GM23338 (cell line): ENCODE data around the gene AKAP1. TPM values are rescaled to one million over a fixed set of nuclear protein-coding genes. Genes with fewer than 3 reads are reported as not detected.

ENCODE experiments used
- ATAC-seq: fragments of 200-7000 bp; cut with Tn5 transposase; 3 replicates; pipeline ENCODE4 v1.9.1; 2020
- DNase-seq: peaks from one replicate; pipeline ENCODE4 v3.0.0-alpha.2; 2015; ENCODE audit warnings: low spot score
- H2AFZ ChIP-seq: fragments of 200-600 bp; sonication (generic); 2 replicates; pipeline ENCODE4 v1.8.0; 2016; ENCODE audit warnings: antibody characterized with exemption, mild to moderate bottlenecking, moderate library complexity
- H3F3A ChIP-seq: fragments of 200-600 bp; sonication (generic); replicated peaks from 2 replicates; pipeline ENCODE4 v1.8.0; 2017; ENCODE audit warnings: antibody characterized with exemption, mixed run types, low read depth
- H3K27ac ChIP-seq: fragments of 200-600 bp; sonication (generic); 2 replicates; pipeline ENCODE4 v1.6.1; 2016; ENCODE audit warnings: low read depth
- H3K27me3 ChIP-seq: fragments of 200-600 bp; sonication (generic); 2 replicates; pipeline ENCODE4 v1.8.0; 2016; ENCODE audit warnings: mild to moderate bottlenecking, mixed run types, moderate library complexity; ENCODE audit not compliant: insufficient read depth
- H3K36me3 ChIP-seq: fragments of 200-600 bp; sonication (generic); 2 replicates; pipeline ENCODE4 v1.8.0; 2016; ENCODE audit warnings: mild to moderate bottlenecking; ENCODE audit not compliant: insufficient read depth
- H3K4me1 ChIP-seq: fragments of 200-600 bp; sonication (generic); 2 replicates; pipeline ENCODE4 v1.8.0; 2016; ENCODE audit warnings: mild to moderate bottlenecking, moderate library complexity; ENCODE audit not compliant: insufficient read depth
- H3K4me2 ChIP-seq: fragments of 200-600 bp; sonication (generic); 2 replicates; pipeline ENCODE4 v1.7.1; 2017; ENCODE audit warnings: mixed run types
- H3K4me3 ChIP-seq: fragments of 200-600 bp; sonication (generic); 2 replicates; pipeline ENCODE4 v1.6.1; 2016; ENCODE audit warnings: mixed run types
- H3K79me2 ChIP-seq: fragments of 200-600 bp; sonication (generic); replicated peaks from 2 replicates; pipeline ENCODE4 v1.8.0; 2017; ENCODE audit warnings: mild to moderate bottlenecking; ENCODE audit not compliant: insufficient read depth
- H3K9me2 ChIP-seq: fragments of 200-600 bp; sonication (generic); 2 replicates; pipeline ENCODE4 v1.8.0; 2017; ENCODE audit not compliant: insufficient read depth
- H4K20me1 ChIP-seq: fragments of 200-600 bp; sonication (generic); replicated peaks from 2 replicates; pipeline ENCODE4 v1.8.0; 2017; ENCODE audit warnings: mild to moderate bottlenecking; ENCODE audit not compliant: insufficient read depth
- H3K27ac Mint-ChIP-seq: 2 replicates; pipeline ENCODE4 v1.8.0; 2020; ENCODE audit warnings: inconsistent platforms, mild to moderate bottlenecking, moderate library complexity, mixed read lengths
- H3K27me3 Mint-ChIP-seq: 3 replicates; pipeline ENCODE4 v1.8.0; 2022; ENCODE audit warnings: low read depth, mild to moderate bottlenecking, moderate library complexity, mixed read lengths, inconsistent platforms; ENCODE audit not compliant: insufficient read depth, poor library complexity
- H3K36me3 Mint-ChIP-seq: 3 replicates; pipeline ENCODE4 v1.8.0; 2021; ENCODE audit warnings: low read depth, mild to moderate bottlenecking, inconsistent platforms, moderate library complexity, mixed read lengths
- H3K4me1 Mint-ChIP-seq: 3 replicates; pipeline ENCODE4 v1.8.0; 2020; ENCODE audit warnings: mild to moderate bottlenecking, inconsistent platforms, mixed read lengths
- H3K4me3 Mint-ChIP-seq: 3 replicates; pipeline ENCODE4 v1.8.0; 2021; ENCODE audit warnings: moderate library complexity, mild to moderate bottlenecking, inconsistent platforms, mixed read lengths
- H3K9me3 Mint-ChIP-seq: 3 replicates; pipeline ENCODE4 v1.8.0; 2020; ENCODE audit warnings: moderate library complexity, mild to moderate bottlenecking, inconsistent platforms, mixed read lengths
- EZH2 ChIP-seq: fragments of 200-600 bp; sonication (generic); IDR thresholded peaks from one replicate; pipeline ENCODE4 v1.8.0; 2017; ENCODE audit warnings: antibody characterized with exemption, mild to moderate bottlenecking, low read depth; ENCODE audit not compliant: unreplicated experiment
- EZH2phosphoT487 ChIP-seq: fragments of 200-600 bp; sonication (generic); IDR thresholded peaks from one replicate; pipeline ENCODE4 v1.8.1; 2018; ENCODE audit warnings: antibody characterized with exemption; ENCODE audit not compliant: unreplicated experiment
- JUNB ChIP-seq: IDR thresholded peaks from one replicate; pipeline ENCODE4 v1.6.1; 2016; ENCODE audit warnings: antibody characterized with exemption; ENCODE audit not compliant: unreplicated experiment
- NANOG ChIP-seq: IDR thresholded peaks from 2 replicates; pipeline ENCODE4 v1.6.1; 2016; ENCODE audit warnings: antibody characterized with exemption, borderline replicate concordance
- ZNF114 ChIP-seq: fragments of 250-450 bp; sonication (Bioruptor Pico); IDR thresholded peaks from 2 replicates; pipeline ENCODE4 v1.5.0; 2020; ENCODE audit warnings: mild to moderate bottlenecking, moderate library complexity
- ZNF331 ChIP-seq: fragments of 250-450 bp; sonication (Bioruptor Pico); IDR thresholded peaks from 2 replicates; pipeline ENCODE4 v1.5.0; 2020; ENCODE audit warnings: low read depth, mild to moderate bottlenecking, moderate library complexity
- ZNF462 ChIP-seq: fragments of 250-450 bp; sonication (Bioruptor Pico); IDR thresholded peaks from 2 replicates; pipeline ENCODE4 v1.5.0; 2020; ENCODE audit warnings: mild to moderate bottlenecking, moderate library complexity
- polyA plus RNA-seq: library from polyadenylated mRNA; unstranded; fragments of >200 nt; fragmentation: Nextera tagmentation; extraction: Ambion mirVana; gene quantifications from 2 replicates; pipeline ENCODE4 v1.2.1, GENCODE V29; 2016
- total RNA-seq: library from RNA; depleted of rRNA; stranded (reverse); fragments of >200 nt; shearing (Covaris generic); gene quantifications from 2 replicates; pipeline ENCODE4 v1.2.3, GENCODE V29; 2014
- TF ChIP-seq, protein P1 (sequence below), 2 experiments: fragments of 200-600 bp in 1 of 2; sonication (generic) in 1 of 2; conservative IDR thresholded peaks; 2 replicates each; pipeline versions ENCODE4 v1.5.1 to v1.6.1; 2016 to 2017; ENCODE audit warnings: antibody characterized with exemption in 2 of 2, low read depth in 2 of 2, mild to moderate bottlenecking in 2 of 2, moderate library complexity in 1 of 2
- TF ChIP-seq, protein P2 (sequence below): IDR thresholded peaks from one replicate; pipeline ENCODE4 v1.6.1; 2018; ENCODE audit warnings: antibody characterized with exemption; ENCODE audit not compliant: unreplicated experiment
- TF ChIP-seq, protein P3 (sequence below): IDR thresholded peaks from 2 replicates; pipeline ENCODE4 v1.6.1; 2016; ENCODE audit warnings: antibody characterized with exemption

Gene AKAP1
- total and polyA plus RNA-seq, 2 experiments from 2014 or later, result 19.6 to 45.9 TPM

DNA sequence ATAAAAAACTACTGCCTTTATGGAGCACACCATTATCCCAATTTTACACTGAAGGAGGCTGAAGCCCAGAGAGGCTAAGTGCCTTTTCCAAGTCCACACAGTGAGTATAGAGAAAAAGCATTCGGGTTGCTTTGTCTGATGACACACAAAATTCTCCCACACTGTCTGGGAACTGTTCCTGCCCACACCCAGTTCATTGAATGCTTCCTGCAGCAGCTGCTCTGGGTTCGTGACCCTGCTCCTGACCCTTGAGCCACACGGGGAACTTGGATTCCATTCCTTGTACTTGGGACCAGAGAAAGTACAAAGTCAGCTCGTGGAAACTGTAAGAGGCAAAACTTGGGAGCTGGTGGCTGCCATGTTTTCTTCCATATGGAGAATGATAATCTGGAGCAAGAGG lies 57.9 kb downstream of the AKAP1 start (continued):
- TF ChIP-seq, protein P1, sequence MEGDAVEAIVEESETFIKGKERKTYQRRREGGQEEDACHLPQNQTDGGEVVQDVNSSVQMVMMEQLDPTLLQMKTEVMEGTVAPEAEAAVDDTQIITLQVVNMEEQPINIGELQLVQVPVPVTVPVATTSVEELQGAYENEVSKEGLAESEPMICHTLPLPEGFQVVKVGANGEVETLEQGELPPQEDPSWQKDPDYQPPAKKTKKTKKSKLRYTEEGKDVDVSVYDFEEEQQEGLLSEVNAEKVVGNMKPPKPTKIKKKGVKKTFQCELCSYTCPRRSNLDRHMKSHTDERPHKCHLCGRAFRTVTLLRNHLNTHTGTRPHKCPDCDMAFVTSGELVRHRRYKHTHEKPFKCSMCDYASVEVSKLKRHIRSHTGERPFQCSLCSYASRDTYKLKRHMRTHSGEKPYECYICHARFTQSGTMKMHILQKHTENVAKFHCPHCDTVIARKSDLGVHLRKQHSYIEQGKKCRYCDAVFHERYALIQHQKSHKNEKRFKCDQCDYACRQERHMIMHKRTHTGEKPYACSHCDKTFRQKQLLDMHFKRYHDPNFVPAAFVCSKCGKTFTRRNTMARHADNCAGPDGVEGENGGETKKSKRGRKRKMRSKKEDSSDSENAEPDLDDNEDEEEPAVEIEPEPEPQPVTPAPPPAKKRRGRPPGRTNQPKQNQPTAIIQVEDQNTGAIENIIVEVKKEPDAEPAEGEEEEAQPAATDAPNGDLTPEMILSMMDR (conservative IDR thresholded peaks at IDR 0.05; ENCODE audit: low read depth in 2 of 2), result no peak

DNA sequence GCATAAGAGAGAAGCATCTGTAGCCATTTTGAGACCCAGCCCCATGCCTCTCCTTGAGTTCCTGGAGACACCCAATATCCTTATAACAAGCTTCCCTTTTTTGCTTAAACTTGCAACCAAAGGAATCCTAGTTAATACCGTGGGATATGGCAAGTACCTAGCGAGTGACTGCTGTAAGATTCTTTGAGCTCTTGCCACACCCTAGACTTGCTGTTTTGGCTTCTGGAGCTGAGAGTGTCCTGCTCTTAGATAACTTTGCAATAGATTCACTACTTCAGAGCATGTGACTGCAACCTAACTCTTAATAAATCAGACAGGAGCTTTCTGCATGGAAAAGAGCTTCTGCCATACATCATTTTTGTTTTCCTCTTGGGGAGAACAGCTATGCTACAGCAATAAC lies 58.3 kb downstream of the AKAP1 start:
- Mint-ChIP-seq H3K36me3 (peaks cover 3% of the 10 kb centered on the region; the same call in 2 of the 3 replicates), H3K9me3 (peaks cover 3% of the 10 kb centered on the region; the same call in 1 of the 3 replicates), H3K4me3 (no peak overlapping the region), H3K27ac (no peak overlapping the region), H3K4me1 (peaks cover 15% of the 10 kb centered on the region), H3K27me3 (peaks cover 10% of the 10 kb centered on the region)
- Histone ChIP-seq H2AFZ (peak overlapping the region; percentile 44; the same call in 1 of the 2 replicates), H3K27ac (no peak overlapping the region), H3F3A (no peaks in the 10 kb centered on the region), H4K20me1 (no peaks in the 10 kb centered on the region), H3K36me3 (0 out of 2 replicates have a peak, but pooled peaks cover under 1% of the 10 kb centered on the region), H3K4me1 (peaks cover 8% of the 10 kb centered on the region), H3K9me2 (0 out of 2 replicates have a peak, but pooled peaks cover under 1% of the 10 kb centered on the region), H3K4me3 (no peak overlapping the region), H3K4me2 (no peak overlapping the region), H3K27me3 (no peaks in the 10 kb centered on the region), H3K79me2 (no peaks in the 10 kb centered on the region)
- ATAC-seq, result no peak
- no peak for DNase-seq
- TF ChIP-seq, protein P2, sequence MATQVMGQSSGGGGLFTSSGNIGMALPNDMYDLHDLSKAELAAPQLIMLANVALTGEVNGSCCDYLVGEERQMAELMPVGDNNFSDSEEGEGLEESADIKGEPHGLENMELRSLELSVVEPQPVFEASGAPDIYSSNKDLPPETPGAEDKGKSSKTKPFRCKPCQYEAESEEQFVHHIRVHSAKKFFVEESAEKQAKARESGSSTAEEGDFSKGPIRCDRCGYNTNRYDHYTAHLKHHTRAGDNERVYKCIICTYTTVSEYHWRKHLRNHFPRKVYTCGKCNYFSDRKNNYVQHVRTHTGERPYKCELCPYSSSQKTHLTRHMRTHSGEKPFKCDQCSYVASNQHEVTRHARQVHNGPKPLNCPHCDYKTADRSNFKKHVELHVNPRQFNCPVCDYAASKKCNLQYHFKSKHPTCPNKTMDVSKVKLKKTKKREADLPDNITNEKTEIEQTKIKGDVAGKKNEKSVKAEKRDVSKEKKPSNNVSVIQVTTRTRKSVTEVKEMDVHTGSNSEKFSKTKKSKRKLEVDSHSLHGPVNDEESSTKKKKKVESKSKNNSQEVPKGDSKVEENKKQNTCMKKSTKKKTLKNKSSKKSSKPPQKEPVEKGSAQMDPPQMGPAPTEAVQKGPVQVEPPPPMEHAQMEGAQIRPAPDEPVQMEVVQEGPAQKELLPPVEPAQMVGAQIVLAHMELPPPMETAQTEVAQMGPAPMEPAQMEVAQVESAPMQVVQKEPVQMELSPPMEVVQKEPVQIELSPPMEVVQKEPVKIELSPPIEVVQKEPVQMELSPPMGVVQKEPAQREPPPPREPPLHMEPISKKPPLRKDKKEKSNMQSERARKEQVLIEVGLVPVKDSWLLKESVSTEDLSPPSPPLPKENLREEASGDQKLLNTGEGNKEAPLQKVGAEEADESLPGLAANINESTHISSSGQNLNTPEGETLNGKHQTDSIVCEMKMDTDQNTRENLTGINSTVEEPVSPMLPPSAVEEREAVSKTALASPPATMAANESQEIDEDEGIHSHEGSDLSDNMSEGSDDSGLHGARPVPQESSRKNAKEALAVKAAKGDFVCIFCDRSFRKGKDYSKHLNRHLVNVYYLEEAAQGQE, result no peak
- TF ChIP-seq NANOG (no peak), JUNB (no peak), EZH2 (no peak), ZNF114 (no peak), ZNF331 (CRISPR knock-in tag) (no peak), EZH2phosphoT487 (no peak), ZNF462 (CRISPR knock-in tag) (no peak)
- TF ChIP-seq, protein P1 (conservative IDR thresholded peaks at IDR 0.05; ENCODE audit: low read depth in 2 of 2), result no peak
- TF ChIP-seq, protein P3, sequence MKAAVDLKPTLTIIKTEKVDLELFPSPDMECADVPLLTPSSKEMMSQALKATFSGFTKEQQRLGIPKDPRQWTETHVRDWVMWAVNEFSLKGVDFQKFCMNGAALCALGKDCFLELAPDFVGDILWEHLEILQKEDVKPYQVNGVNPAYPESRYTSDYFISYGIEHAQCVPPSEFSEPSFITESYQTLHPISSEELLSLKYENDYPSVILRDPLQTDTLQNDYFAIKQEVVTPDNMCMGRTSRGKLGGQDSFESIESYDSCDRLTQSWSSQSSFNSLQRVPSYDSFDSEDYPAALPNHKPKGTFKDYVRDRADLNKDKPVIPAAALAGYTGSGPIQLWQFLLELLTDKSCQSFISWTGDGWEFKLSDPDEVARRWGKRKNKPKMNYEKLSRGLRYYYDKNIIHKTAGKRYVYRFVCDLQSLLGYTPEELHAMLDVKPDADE, result no peak
